MM.1S (cell line): ENCODE measurements around the gene MAGEF1.

ENCODE experiments used
- DNase-seq: peaks from one replicate; pipeline ENCODE4 v3.0.0-alpha.2; 2015
- H2AFZ ChIP-seq: fragments of 300-600 bp; sonication (generic); 2 replicates; pipeline ENCODE4 v1.6.0; 2016; ENCODE audit warnings: antibody characterized with exemption, low read length
- H3F3A ChIP-seq: fragments of 300-600 bp; sonication (generic); 2 replicates; pipeline ENCODE4 v1.6.1; 2016; ENCODE audit warnings: mild to moderate bottlenecking, antibody characterized with exemption, low read length, moderate library complexity, mixed read lengths; ENCODE audit not compliant: insufficient read depth
- H3K27ac ChIP-seq: fragments of 300-600 bp; sonication (generic); 2 replicates; pipeline ENCODE4 v1.5.1; 2016; ENCODE audit warnings: mild to moderate bottlenecking, low read length
- H3K27me3 ChIP-seq: fragments of 300-600 bp; sonication (generic); replicated peaks from 2 replicates; pipeline ENCODE4 v1.6.0; 2016; ENCODE audit warnings: low read length; ENCODE audit not compliant: insufficient read depth
- H3K36me3 ChIP-seq: fragments of 300-600 bp; sonication (generic); replicated peaks from 2 replicates; pipeline ENCODE4 v1.6.1; 2016; ENCODE audit warnings: mild to moderate bottlenecking, low read length, mixed read lengths; ENCODE audit not compliant: insufficient read depth
- H3K4me1 ChIP-seq: fragments of 300-600 bp; sonication (generic); 2 replicates; pipeline ENCODE4 v1.6.1; 2016; ENCODE audit warnings: low read length, mixed read lengths
- H3K4me2 ChIP-seq: fragments of 300-600 bp; sonication (generic); 2 replicates; pipeline ENCODE4 v1.6.0; 2016; ENCODE audit warnings: low read depth, low read length
- H3K4me3 ChIP-seq: fragments of 300-600 bp; sonication (generic); 2 replicates; pipeline ENCODE4 v1.5.1; 2016; ENCODE audit warnings: low read length, mixed read lengths
- H3K79me2 ChIP-seq: fragments of 300-600 bp; sonication (generic); 2 replicates; pipeline ENCODE4 v1.6.1; 2016; ENCODE audit warnings: mixed run types, low read length, mixed read lengths
- H3K9ac ChIP-seq: fragments of 300-600 bp; sonication (generic); 2 replicates; pipeline ENCODE4 v1.6.1; 2016; ENCODE audit warnings: low read length, mixed read lengths
- H3K9me2 ChIP-seq: fragments of 300-600 bp; sonication (generic); replicated peaks from 2 replicates; pipeline ENCODE4 v1.6.1; 2016; ENCODE audit warnings: mild to moderate bottlenecking, low read length, mixed read lengths; ENCODE audit not compliant: insufficient read depth
- H3K9me3 ChIP-seq: fragments of 300-600 bp; sonication (generic); replicated peaks from 2 replicates; pipeline ENCODE4 v1.6.1; 2016; ENCODE audit warnings: mild to moderate bottlenecking, low read length, mixed read lengths; ENCODE audit not compliant: insufficient read depth
- H4K20me1 ChIP-seq: fragments of 300-600 bp; sonication (generic); 2 replicates; pipeline ENCODE4 v1.6.1; 2016; ENCODE audit warnings: mild to moderate bottlenecking, low read length, moderate library complexity, mixed read lengths; ENCODE audit not compliant: insufficient read depth
- EZH2 ChIP-seq: fragments of 300-600 bp; sonication (generic); optimal IDR thresholded peaks from 2 replicates; pipeline ENCODE3; 2017; ENCODE audit warnings: low read depth, mild to moderate bottlenecking, antibody characterized with exemption, low read length, mixed read lengths
- EZH2phosphoT487 ChIP-seq: fragments of 300-600 bp; sonication (generic); IDR thresholded peaks from 2 replicates; pipeline ENCODE4 v1.6.1; 2018; ENCODE audit warnings: antibody characterized with exemption, low read length
- TF ChIP-seq, protein P1 (sequence below): fragments of 300-600 bp; sonication (generic); IDR thresholded peaks from 2 replicates; pipeline ENCODE4 v1.5.1; 2016; ENCODE audit warnings: antibody characterized with exemption, low read length, mixed read lengths

MAGEF1 gene, protein sequence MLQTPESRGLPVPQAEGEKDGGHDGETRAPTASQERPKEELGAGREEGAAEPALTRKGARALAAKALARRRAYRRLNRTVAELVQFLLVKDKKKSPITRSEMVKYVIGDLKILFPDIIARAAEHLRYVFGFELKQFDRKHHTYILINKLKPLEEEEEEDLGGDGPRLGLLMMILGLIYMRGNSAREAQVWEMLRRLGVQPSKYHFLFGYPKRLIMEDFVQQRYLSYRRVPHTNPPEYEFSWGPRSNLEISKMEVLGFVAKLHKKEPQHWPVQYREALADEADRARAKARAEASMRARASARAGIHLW

DNA sequence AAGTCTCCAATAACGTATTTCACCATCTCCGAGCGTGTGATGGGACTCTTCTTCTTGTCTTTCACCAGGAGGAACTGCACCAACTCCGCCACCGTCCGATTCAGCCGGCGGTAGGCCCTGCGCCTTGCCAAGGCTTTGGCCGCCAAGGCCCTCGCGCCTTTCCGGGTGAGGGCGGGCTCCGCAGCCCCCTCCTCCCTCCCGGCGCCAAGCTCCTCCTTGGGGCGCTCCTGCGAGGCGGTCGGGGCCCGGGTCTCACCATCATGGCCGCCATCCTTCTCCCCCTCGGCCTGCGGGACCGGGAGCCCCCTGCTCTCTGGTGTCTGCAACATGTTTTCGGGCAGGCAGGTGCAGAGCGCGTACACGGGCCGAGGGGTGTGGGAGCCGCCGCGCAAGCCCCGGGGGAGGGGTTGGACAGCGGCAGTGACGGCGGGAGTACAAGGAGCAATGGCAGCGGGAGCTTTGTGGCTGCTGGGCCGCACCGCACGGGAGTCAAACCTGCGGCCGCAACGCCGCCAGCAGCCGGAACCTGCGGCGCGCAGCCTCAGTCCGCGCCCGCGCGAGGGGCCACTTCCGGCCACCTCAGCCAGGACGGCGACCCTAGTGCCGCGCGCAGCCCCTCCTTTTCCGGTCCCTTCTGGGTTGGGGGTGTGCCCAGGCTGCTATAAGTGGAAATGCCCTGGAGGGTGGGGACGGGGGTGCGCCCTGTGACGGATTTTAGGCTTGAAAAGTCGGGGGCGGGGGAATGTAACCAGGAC is at the start of gene MAGEF1:
Gene MAGEF1 (minus strand): TSS at position 572 of the 755 bp plus-strand sequence. CDS start 243 bp downstream, at position 329.
- no peaks in the 10 kb centered on the region for H3K27me3 ChIP-seq
- no peaks in the 10 kb centered on the region for H3K36me3 ChIP-seq
- peak; percentile 84 for DNase-seq
- H3K9ac ChIP-seq: peak within 1 kb of the TSS; percentile 93
- peak within 1 kb of the TSS; percentile 66 for H3K27ac ChIP-seq
- peak within 1 kb of the TSS; percentile 89 for H2AFZ ChIP-seq
- H3K4me2 ChIP-seq: peak within 1 kb of the TSS; percentile 89
- no peaks in the 10 kb centered on the region for H4K20me1 ChIP-seq
- peaks cover 8% of the 10 kb centered on the region for H3K4me1 ChIP-seq
- TF ChIP-seq, protein P1, sequence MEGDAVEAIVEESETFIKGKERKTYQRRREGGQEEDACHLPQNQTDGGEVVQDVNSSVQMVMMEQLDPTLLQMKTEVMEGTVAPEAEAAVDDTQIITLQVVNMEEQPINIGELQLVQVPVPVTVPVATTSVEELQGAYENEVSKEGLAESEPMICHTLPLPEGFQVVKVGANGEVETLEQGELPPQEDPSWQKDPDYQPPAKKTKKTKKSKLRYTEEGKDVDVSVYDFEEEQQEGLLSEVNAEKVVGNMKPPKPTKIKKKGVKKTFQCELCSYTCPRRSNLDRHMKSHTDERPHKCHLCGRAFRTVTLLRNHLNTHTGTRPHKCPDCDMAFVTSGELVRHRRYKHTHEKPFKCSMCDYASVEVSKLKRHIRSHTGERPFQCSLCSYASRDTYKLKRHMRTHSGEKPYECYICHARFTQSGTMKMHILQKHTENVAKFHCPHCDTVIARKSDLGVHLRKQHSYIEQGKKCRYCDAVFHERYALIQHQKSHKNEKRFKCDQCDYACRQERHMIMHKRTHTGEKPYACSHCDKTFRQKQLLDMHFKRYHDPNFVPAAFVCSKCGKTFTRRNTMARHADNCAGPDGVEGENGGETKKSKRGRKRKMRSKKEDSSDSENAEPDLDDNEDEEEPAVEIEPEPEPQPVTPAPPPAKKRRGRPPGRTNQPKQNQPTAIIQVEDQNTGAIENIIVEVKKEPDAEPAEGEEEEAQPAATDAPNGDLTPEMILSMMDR: 0 out of 2 replicates have a peak, but pooled peaks have one; percentile 0
- no peak for TF ChIP-seq EZH2
- peak within 1 kb of the TSS; percentile 87 for H3K4me3 ChIP-seq
- no peaks in the 10 kb centered on the region for H3K9me3 ChIP-seq
- H3F3A ChIP-seq: peaks cover 18% of the 10 kb centered on the region
- H3K79me2 ChIP-seq: peaks cover 12% of the 10 kb centered on the region
- no peaks in the 10 kb centered on the region for H3K9me2 ChIP-seq

DNA sequence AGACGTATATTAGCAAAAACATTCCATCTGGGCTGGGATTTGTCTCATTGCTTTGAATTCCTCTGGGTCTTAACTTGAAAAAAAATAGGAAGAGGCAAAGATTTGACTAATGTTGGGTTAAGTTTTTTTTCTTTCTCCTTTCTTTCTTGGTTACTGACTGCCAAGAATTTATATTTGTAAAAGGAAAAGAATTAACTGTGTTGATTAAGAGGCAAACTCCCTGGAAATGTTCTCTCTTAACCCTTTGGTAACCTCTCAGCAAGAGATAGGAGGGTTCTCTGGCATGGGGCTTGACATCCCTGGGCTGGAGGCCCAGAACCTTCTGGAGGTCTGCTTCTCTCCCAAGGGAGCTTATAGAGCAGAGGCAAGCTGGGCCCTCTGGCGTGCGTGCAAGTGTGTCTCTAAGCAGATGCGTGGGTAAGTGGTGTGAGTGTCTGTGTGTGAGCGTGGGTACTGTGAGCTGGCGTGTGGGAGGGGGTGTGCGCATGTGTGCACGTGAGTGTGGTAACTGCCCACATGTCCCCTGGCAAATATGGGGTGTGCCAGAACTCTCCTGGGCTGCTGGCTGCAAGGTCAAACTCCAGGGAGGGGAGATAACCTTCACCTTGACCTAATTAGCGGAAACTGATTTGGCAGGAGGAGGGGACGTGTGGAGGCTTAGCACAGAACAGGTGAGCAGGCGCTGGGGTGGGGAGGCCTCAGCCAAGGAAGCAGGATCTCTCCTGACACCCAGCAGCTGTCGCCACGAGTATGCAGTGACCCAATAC is 49.4 kb upstream of the MAGEF1 start:
- H3K4me2 ChIP-seq: no peak overlapping the region
- TF ChIP-seq, protein P1: no peak
- no peak for TF ChIP-seq EZH2
- no peak for TF ChIP-seq EZH2phosphoT487

DNA sequence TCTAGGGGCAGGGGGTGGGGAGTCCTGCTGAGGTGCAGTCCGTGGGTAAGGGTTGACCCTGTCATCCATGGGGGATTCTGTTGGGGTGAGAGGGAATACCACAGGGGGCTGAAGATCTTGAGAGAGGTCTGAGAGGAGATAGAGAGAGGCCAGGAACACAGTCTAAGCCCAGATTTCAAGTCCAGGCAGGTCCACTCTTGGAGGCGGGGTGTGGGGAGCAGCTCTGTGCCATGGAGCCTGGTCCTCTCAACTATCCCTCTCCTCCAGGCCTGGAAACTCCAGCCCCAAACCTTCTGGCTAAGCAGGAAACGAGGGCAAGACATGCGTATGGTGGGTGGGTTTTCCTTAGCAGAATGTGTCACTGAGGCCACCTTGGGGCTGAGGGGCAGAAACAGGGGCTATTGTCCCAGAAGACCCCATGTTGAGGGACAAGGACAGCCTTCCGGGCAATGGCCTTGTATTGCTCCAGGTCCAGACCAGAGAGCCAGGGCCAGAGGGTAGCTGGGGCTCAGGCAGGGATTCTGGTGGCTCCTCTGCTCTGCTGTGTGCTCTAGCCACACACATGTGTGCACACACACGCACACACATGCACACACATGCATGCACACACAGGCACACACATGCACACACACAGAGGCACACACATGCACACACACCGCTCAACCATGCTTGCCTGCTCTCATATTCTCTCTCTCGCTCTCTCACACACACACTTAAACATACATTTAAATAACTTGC is 48.6 kb upstream of the MAGEF1 start:
- Histone ChIP-seq H4K20me1 (no peaks in the 10 kb centered on the region), H3K27me3 (no peaks in the 10 kb centered on the region), H3K9me2 (no peaks in the 10 kb centered on the region), H3K4me1 (0 out of 2 replicates have a peak, but pooled peaks cover 3% of the 10 kb centered on the region), H3K27ac (no peak overlapping the region), H3F3A (no peaks in the 10 kb centered on the region), H3K79me2 (no peaks in the 10 kb centered on the region), H3K4me3 (no peak overlapping the region), H3K9ac (no peak overlapping the region), H3K36me3 (no peaks in the 10 kb centered on the region), H2AFZ (no peak overlapping the region), H3K9me3 (no peaks in the 10 kb centered on the region), H3K4me2 (no peak overlapping the region)
- TF ChIP-seq EZH2phosphoT487 (no peak), EZH2 (no peak)
- TF ChIP-seq, protein P1: no peak
- no peak for DNase-seq

More for the DNA sequence above, 49.4 kb upstream of the MAGEF1 start:
- Histone ChIP-seq H3K79me2 (no peaks in the 10 kb centered on the region), H2AFZ (no peak overlapping the region), H3K9ac (no peak overlapping the region), H3K36me3 (no peaks in the 10 kb centered on the region), H3K27ac (no peak overlapping the region), H3F3A (no peaks in the 10 kb centered on the region), H3K9me2 (no peaks in the 10 kb centered on the region), H3K27me3 (no peaks in the 10 kb centered on the region), H3K4me3 (no peak overlapping the region), H3K4me1 (0 out of 2 replicates have a peak, but pooled peaks cover 8% of the 10 kb centered on the region), H3K9me3 (no peaks in the 10 kb centered on the region), H4K20me1 (no peaks in the 10 kb centered on the region)
- DNase-seq: no peak
